ENCODE measurements around the gene NOL8.

Gene NOL8

GRCh38 chr9:92325269-92325990 is at the start of gene NOL8, which contains the start of gene CENPP:
NOL8 (minus strand) TSS chr9:92325350; CDS start chr9:92324161, 1,189 bp downstream.
CENPP (plus strand) TSS chr9:92325953.
- DNase-seq (ENCODE audit: low read depth in 2 of 2) = peak; percentile 63 to 72

GRCh38 chr9:92373167-92373566 is 48.0 kb upstream of the NOL8 start:
- no peak for DNase-seq (ENCODE audit: low read depth in 2 of 2)

GRCh38 chr9:92369075-92369474 is 43.9 kb upstream of the NOL8 start:
- DNase-seq (ENCODE audit: low read depth in 2 of 2) = no peak

GRCh38 chr9:92360083-92360482 is 34.9 kb upstream of the NOL8 start:
- no peak for DNase-seq (ENCODE audit: low read depth in 2 of 2)

- no peak for DNase-seq (ENCODE audit: low read depth in 2 of 2)
Observed at GRCh38 chr9:92359394-92359995, 34.3 kb upstream of the NOL8 start.

- no peak for DNase-seq (ENCODE audit: low read depth in 2 of 2)
Observed at GRCh38 chr9:92353051-92353450, 27.9 kb upstream of the NOL8 start.

GRCh38 chr9:92350740-92351133 is 25.6 kb upstream of the NOL8 start:
- no peak for DNase-seq (ENCODE audit: low read depth in 2 of 2)

- DNase-seq (ENCODE audit: low read depth in 2 of 2) = no peak
Observed at GRCh38 chr9:92349771-92350739, 24.9 kb upstream of the NOL8 start.

- DNase-seq (ENCODE audit: low read depth in 2 of 2) = no peak
Observed at GRCh38 chr9:92345582-92345981, 20.4 kb upstream of the NOL8 start.

GRCh38 chr9:92342825-92343488 is 17.8 kb upstream of the NOL8 start:
- DNase-seq (ENCODE audit: low read depth in 2 of 2) = no peak

- DNase-seq (ENCODE audit: low read depth in 2 of 2) = no peak
Observed at GRCh38 chr9:92341578-92341977, 16.4 kb upstream of the NOL8 start.

GRCh38 chr9:92333282-92333634 is 8.1 kb upstream of the NOL8 start:
- DNase-seq (ENCODE audit: low read depth in 2 of 2) = no peak

GRCh38 chr9:92332577-92333281 is 7.6 kb upstream of the NOL8 start:
- DNase-seq (ENCODE audit: low read depth in 2 of 2) = no peak

- no peak for DNase-seq (ENCODE audit: low read depth in 2 of 2)
Observed at GRCh38 chr9:92328225-92328624, 3.1 kb upstream of the NOL8 start.

- DNase-seq (ENCODE audit: low read depth in 2 of 2) = no peak
Observed at GRCh38 chr9:92327283-92327850, 2.2 kb upstream of the NOL8 start.

- DNase-seq (ENCODE audit: low read depth in 2 of 2) = no peak
Observed at GRCh38 chr9:92325991-92326500, 896 bp upstream of the NOL8 start.

GRCh38 chr9:92324889-92325268 is 271 bp downstream of the NOL8 start:
- DNase-seq (ENCODE audit: low read depth in 2 of 2) = no peak

GRCh38 chr9:92324431-92324830 is 719 bp downstream of the NOL8 start:
- no peak for DNase-seq (ENCODE audit: low read depth in 2 of 2)

- no peak for DNase-seq (ENCODE audit: low read depth in 2 of 2)
Observed at GRCh38 chr9:92315456-92315855, 9.7 kb downstream of the NOL8 start.

GRCh38 chr9:92313624-92314012 is 11.5 kb downstream of the NOL8 start:
- DNase-seq (ENCODE audit: low read depth in 2 of 2) = no peak
